A549 (cell line): ENCODE results near the gene PTCD2. TPM values are rescaled to one million over a fixed set of nuclear protein-coding genes. Genes with fewer than 3 reads are reported as not detected.

Experiments
- ATAC-seq, 2 experiments: fragments of 200-7000 bp in 1 of 2; fragments of >200 bp in 1 of 2; cut with Nextera tagmentation in 1 of 2; cut with Tn5 transposase in 1 of 2; 3 replicates each; pipeline versions ENCODE4 v1.8.0 to v1.9.1; 2018 to 2020; ENCODE audit warnings: mild to moderate bottlenecking in 1 of 2, moderate library complexity in 1 of 2
- CTCF ChIA-PET: fragments of 300-600 bp; sonication (Branson Sonifier 250); formaldehyde crosslinking; extraction: SDS; loops from one replicate; lab custom pipeline; 2021; ENCODE audit warnings: antibody characterized with exemption, inconsistent platforms; lab: Yijun Ruan, JAX
- POLR2A ChIA-PET: fragments of 350-600 bp; formaldehyde crosslinking; extraction: SDS; loops from one replicate; lab custom pipeline; 2021; ENCODE audit warnings: antibody characterized with exemption, inconsistent platforms; lab: Yijun Ruan, JAX
- DNase-seq, 2 experiments: peaks; one replicate each; pipeline versions ENCODE4 v3.0.0 to v3.0.0-alpha.2; 2011 to 2016; ENCODE audit warnings: low read depth in 1 of 2, low spot score in 1 of 2
- FAIRE-seq: peaks from 2 replicates; lab custom pipeline; 2011; peaks lifted over from hg19 to GRCh38; lab: Jason Lieb, UNC
- H3K27ac ChIP-seq, 2 experiments: fragments of >200 bp; sonication (Bioruptor Twin); formaldehyde crosslinking; 3 replicates each; pipeline ENCODE4 v1.5.1; 2016 to 2017
- H3K4me1 ChIP-seq: fragments of >200 bp; sonication (Bioruptor Twin); formaldehyde crosslinking; 3 replicates; pipeline ENCODE4 v1.6.1; 2016
- H3K4me2 ChIP-seq: fragments of >200 bp; sonication (Bioruptor Twin); formaldehyde crosslinking; 3 replicates; pipeline ENCODE4 v1.6.1; 2016
- H3K4me3 ChIP-seq: fragments of >200 bp; sonication (Bioruptor Twin); formaldehyde crosslinking; 3 replicates; pipeline ENCODE4 v1.5.1; 2016
- H3K9me3 ChIP-seq: fragments of >200 bp; sonication (Bioruptor Twin); formaldehyde crosslinking; 3 replicates; pipeline ENCODE4 v1.6.1; 2016
- ATOH8 ChIP-seq: fragments of 250-450 bp; sonication (Bioruptor Pico); IDR thresholded peaks from 2 replicates; pipeline ENCODE4 v1.5.0; 2020; ENCODE audit warnings: low read depth, mild to moderate bottlenecking, moderate library complexity
- CEBPB ChIP-seq, 2 experiments: fragments of >200 bp in 1 of 2; sonication (Bioruptor Twin) in 1 of 2; formaldehyde crosslinking in 1 of 2; IDR thresholded peaks; 2 replicates each; pipeline ENCODE4 v1.6.1; 2012 to 2016
- CTCF ChIP-seq: fragments of >200 bp; sonication (Bioruptor Twin); formaldehyde crosslinking; IDR thresholded peaks from 3 replicates; pipeline ENCODE4 v1.5.1; 2016
- FOSL2 ChIP-seq, 2 experiments: fragments of 450-650 bp in 1 of 2; fragments of >200 bp in 1 of 2; sonication (Bioruptor Twin) in 1 of 2; formaldehyde crosslinking; IDR thresholded peaks; 2 replicates each; pipeline versions ENCODE4 v1.5.0 to v1.6.1; 2016 to 2020; ENCODE audit warnings: mild to moderate bottlenecking in 1 of 2, moderate library complexity in 1 of 2
- FOXS1 ChIP-seq: fragments of 250-450 bp; sonication (Bioruptor Pico); IDR thresholded peaks from 2 replicates; pipeline ENCODE4 v1.5.0; 2020; ENCODE audit warnings: mild to moderate bottlenecking, moderate library complexity
- HOXB5 ChIP-seq: fragments of 250-450 bp; sonication (Bioruptor Pico); IDR thresholded peaks from 2 replicates; pipeline ENCODE4 v1.5.0; 2020; ENCODE audit warnings: mild to moderate bottlenecking, moderate library complexity
- JUNB ChIP-seq: fragments of >200 bp; sonication (Bioruptor Twin); formaldehyde crosslinking; IDR thresholded peaks from 2 replicates; pipeline ENCODE4 v1.6.1; 2016
- MAZ ChIP-seq: fragments of 150-350 bp; IDR thresholded peaks from 2 replicates; pipeline ENCODE4 v1.6.1; 2014; ENCODE audit warnings: antibody characterized with exemption, low read depth, low read length, borderline replicate concordance
- NPAS2 ChIP-seq: fragments of 250-450 bp; sonication (Bioruptor Pico); IDR thresholded peaks from 2 replicates; pipeline ENCODE4 v1.8.0; 2022; ENCODE audit warnings: mild to moderate bottlenecking, moderate library complexity, borderline replicate concordance
- NR3C1 ChIP-seq: fragments of >200 bp; sonication (Bioruptor Twin); formaldehyde crosslinking; IDR thresholded peaks from 3 replicates; pipeline ENCODE4 v1.6.1; 2017
- POLR2A ChIP-seq: IDR thresholded peaks from 2 replicates; pipeline ENCODE4 v1.6.1; 2012; ENCODE audit warnings: mild to moderate bottlenecking, low read length
- RAD21 ChIP-seq, 2 experiments: fragments of >200 bp in 1 of 2; sonication (Bioruptor Twin) in 1 of 2; formaldehyde crosslinking in 1 of 2; IDR thresholded peaks in 1 of 2; conservative IDR thresholded peaks in 1 of 2; 2 replicates in 1 of 2; 3 replicates in 1 of 2; pipeline ENCODE4 v1.6.1; 2012 to 2018; ENCODE audit warnings: inconsistent platforms in 1 of 2
- RCOR1 ChIP-seq: fragments of 150-350 bp; IDR thresholded peaks from 2 replicates; pipeline ENCODE4 v1.6.1; 2014; ENCODE audit warnings: antibody characterized with exemption, low read length, low read depth
- SMC3 ChIP-seq: fragments of >200 bp; sonication (Bioruptor Twin); formaldehyde crosslinking; IDR thresholded peaks from 3 replicates; pipeline ENCODE4 v1.6.1; 2018; ENCODE audit warnings: inconsistent platforms
- ZC3H11A ChIP-seq: fragments of 450-650 bp; IDR thresholded peaks from 2 replicates; pipeline ENCODE4 v1.6.1; 2014; ENCODE audit warnings: antibody characterized with exemption, mild to moderate bottlenecking
- ZFP36 ChIP-seq: fragments of 450-650 bp; IDR thresholded peaks from 2 replicates; pipeline ENCODE4 v1.6.1; 2014; ENCODE audit warnings: borderline replicate concordance; ENCODE audit not compliant: partially characterized antibody
- WGBS: methylation state at CpG from one replicate; pipeline ENCODE4 v1.1.6; 2017; ENCODE audit errors: missing lambda C conversion rate; 5-methylcytosine and 5-hydroxymethylcytosine counted together
- polyA plus RNA-seq, 4 experiments: library from polyadenylated mRNA; depleted of rRNA in 3 of 4; stranded (reverse); fragments of >200 nt; fragmentation: RNase III in 1 of 4; extraction: RNeasy Plus Mini Kit Qiagen cat#74134 plus additional on column Dnase treatment in 1 of 4; gene quantifications; 2 replicates in 3 of 4; 3 replicates in 1 of 4; pipeline ENCODE4 v1.2.3, GENCODE V29; 2011 to 2017
- TF ChIP-seq, protein P1 (sequence below): IDR thresholded peaks from 2 replicates; pipeline ENCODE4 v1.6.1; 2012

PTCD2 gene
- polyA plus RNA-seq, 2 of the 4 experiments (the other 2 are of a cell fraction) = 13.2 to 31.1 TPM

DNA sequence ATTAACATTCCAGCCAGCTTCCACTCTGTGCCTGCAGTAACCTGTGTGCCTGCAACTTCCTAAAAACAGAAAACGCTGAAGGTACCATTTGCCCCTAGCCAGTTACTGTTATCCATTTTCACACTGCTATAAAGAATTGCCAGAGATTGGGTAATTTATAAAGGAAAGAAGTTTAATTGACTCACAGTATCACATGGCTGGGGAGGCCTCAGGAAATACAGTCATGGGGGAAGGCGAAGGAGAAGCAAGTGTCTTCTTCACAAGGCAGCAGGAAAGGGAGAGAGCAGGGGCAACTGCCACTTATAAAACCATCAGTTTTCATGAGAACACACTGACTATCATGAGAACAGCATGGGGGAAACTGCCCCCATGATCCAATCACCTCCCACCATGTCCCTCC, 31.2 kb downstream of the PTCD2 start:
- CTCF ChIA-PET = no interaction called here
- no peak for ATAC-seq
- POLR2A ChIA-PET = no interaction called here

DNA sequence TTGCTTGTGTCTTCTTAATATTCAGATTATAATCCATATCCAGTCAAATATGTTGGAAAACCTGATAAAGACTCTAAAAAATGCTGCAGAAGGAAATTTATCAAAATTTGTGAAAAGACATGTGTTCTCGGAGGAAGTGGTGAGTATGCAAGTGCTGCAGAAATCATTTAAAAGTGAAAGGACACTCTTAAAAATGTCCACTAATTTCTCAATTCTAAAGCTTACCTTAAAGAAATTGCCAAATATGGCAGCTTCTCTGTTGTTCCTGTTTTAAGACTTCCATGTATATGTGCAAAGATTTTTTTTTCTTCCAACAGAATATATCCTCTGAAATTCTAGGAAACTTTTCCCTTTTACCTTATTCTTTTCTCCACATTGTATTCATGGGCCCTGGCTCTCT, 32.4 kb downstream of the PTCD2 start:
- Histone ChIP-seq H3K27ac (peak overlapping the region; percentile 25 to 66; a peak in 4 of 6 replicates), H3K4me1 (peaks cover 36% of the 10 kb centered on the region), H3K4me3 (no peak overlapping the region), H3K4me2 (0 out of 3 replicates have a peak overlapping the region, but pooled peaks have one; percentile 3), H3K9me3 (peaks cover 3% of the 10 kb centered on the region; the same call in 1 of the 3 replicates)
- ChIA-PET POLR2A (interaction anchor here (0.7 kb wide), 1 partner anchor 33 kb away, joined by 3 read pairs; the partner anchor contains the start of genes MRPS27 and PTCD2), CTCF (interaction anchor here (1.2 kb wide), 1 partner anchor 14 kb away, joined by 6 read pairs; no protein-coding TSS in a partner anchor)
- WGBS = 96% methylated on average over 1 of the region's 1 CpG
- FAIRE-seq (no peak), ATAC-seq (no peak), DNase-seq (no peak)
- TF ChIP-seq SMC3 (no peak), NPAS2 (CRISPR knock-in tag) (no peak), ZC3H11A (no peak)

More for the DNA sequence above, 31.2 kb downstream of the PTCD2 start:
- 92% methylated on average over 2 of the region's 2 CpGs for WGBS
- no peak for TF ChIP-seq ATOH8
- TF ChIP-seq MAZ = no peak
- TF ChIP-seq JUNB = no peak; the same call in 1 of the 2 replicates
- TF ChIP-seq HOXB5 (CRISPR knock-in tag) = no peak
- TF ChIP-seq CEBPB (IDR thresholded peaks at IDR 0.05) = no peak
- no peak for TF ChIP-seq ZFP36
- TF ChIP-seq, protein P1, sequence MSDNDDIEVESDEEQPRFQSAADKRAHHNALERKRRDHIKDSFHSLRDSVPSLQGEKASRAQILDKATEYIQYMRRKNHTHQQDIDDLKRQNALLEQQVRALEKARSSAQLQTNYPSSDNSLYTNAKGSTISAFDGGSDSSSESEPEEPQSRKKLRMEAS = no peak
- TF ChIP-seq FOXS1 (CRISPR knock-in tag) = no peak
- TF ChIP-seq NR3C1 = no peak
- peaks cover 48% of the 10 kb centered on the region for H3K4me1 ChIP-seq
- H3K9me3 ChIP-seq = peaks cover 3% of the 10 kb centered on the region; the same call in 1 of the 3 replicates
- no peak overlapping the region for H3K4me3 ChIP-seq
- DNase-seq = no peak
- FAIRE-seq = no peak
- H3K4me2 ChIP-seq = no peak overlapping the region
- peak overlapping the region in 1 of 2 experiments; percentile 66; a peak in 4 of 6 replicates for H3K27ac ChIP-seq

DNA sequence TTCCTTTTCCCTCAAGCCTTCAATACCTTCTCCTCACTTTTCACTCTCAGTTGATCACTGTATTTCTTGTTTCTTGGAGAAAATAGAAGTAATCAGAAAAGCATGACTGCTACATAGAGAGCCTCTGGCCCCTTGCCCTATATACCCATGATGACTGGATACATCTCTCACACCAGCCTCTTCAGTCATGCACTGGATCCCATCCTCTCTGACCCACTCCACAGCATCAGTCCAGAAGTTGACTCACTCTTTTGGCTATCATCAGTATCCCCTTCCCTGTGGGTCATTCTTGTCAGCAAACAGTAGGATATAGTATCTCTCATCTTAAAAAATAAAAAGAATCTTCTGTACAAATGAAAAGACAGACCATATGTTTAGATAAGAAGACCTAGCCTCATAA, 32.9 kb downstream of the PTCD2 start:
- ATAC-seq (peak in 1 of 2 experiments; percentile 57; a peak in 3 of 6 replicates), FAIRE-seq (no peak), DNase-seq (peak in 1 of 2 experiments; percentile 19)
- no peak overlapping the region for H3K4me3 ChIP-seq
- H3K4me2 ChIP-seq = 0 out of 3 replicates have a peak overlapping the region, but pooled peaks have one; percentile 3
- H3K27ac ChIP-seq = peak overlapping the region; percentile 25 to 66; a peak in 4 of 6 replicates
- TF ChIP-seq FOSL2 (IDR thresholded peaks at IDR 0.05) = 0 out of 2 replicates have a peak, but pooled peaks have one; percentile 7
- TF ChIP-seq FOSL2 (CRISPR knock-in tag; IDR thresholded peaks at IDR 0.05) = no peak
- TF ChIP-seq POLR2A = no peak
- ChIA-PET POLR2A (no interaction called here), CTCF (interaction anchor here (1.2 kb wide), 1 partner anchor 13 kb away, joined by 6 read pairs; no protein-coding TSS in a partner anchor)
- peaks cover 35% of the 10 kb centered on the region for H3K4me1 ChIP-seq
- H3K9me3 ChIP-seq = peaks cover 3% of the 10 kb centered on the region; the same call in 1 of the 3 replicates

- FAIRE-seq (peak; percentile 49), DNase-seq (peak; percentile 26 to 50), ATAC-seq (peak; percentile 89 to 94)
- H3K4me3 ChIP-seq = no peak overlapping the region
- TF ChIP-seq RCOR1 (no peak), SMC3 (peak; percentile 63), CTCF (peak; percentile 60), RAD21 (conservative IDR thresholded peaks at IDR 0.05 in 1 of 2, IDR thresholded peaks at IDR 0.05 in 1 of 2) (peak; percentile 67 to 74)
- H3K9me3 ChIP-seq = no peaks in the 10 kb centered on the region
- CTCF ChIA-PET = interaction anchor here (0.6 to 3.0 kb wide), 13 partner anchors 9 to 862 kb away, joined by 3 to 31 read pairs (median 3); no protein-coding TSS in a partner anchor
- H3K4me1 ChIP-seq = peaks cover 15% of the 10 kb centered on the region
- H3K4me2 ChIP-seq = no peak overlapping the region
- 77% methylated on average over 5 of the region's 5 CpGs for WGBS
- H3K27ac ChIP-seq = peak overlapping the region in 1 of 2 experiments; percentile 29; a peak in 2 of 6 replicates
- POLR2A ChIA-PET = no interaction called here
Measured at GRCh38 chr5:72355706-72356299, 35.6 kb downstream of the PTCD2 start.
